Panc1 (cell line): Measurements from ENCODE around the gene RBMS3.

Source experiments
- POLR2AphosphoS5 ChIP-seq: IDR thresholded peaks from 2 replicates; pipeline ENCODE4 v1.6.1; 2012; ENCODE audit warnings: mild to moderate bottlenecking, low read depth, low read length, moderate library complexity
- REST ChIP-seq, 2 experiments: IDR thresholded peaks; 2 replicates each; pipeline ENCODE4 v1.6.1; 2011 to 2012; ENCODE audit warnings: low read depth in 2 of 2, control low read depth in 1 of 2, low read length in 1 of 2, mild to moderate bottlenecking in 1 of 2, moderate library complexity in 1 of 2; ENCODE audit not compliant: insufficient read depth in 1 of 2
- SIN3A ChIP-seq: IDR thresholded peaks from 2 replicates; pipeline ENCODE4 v1.6.1; 2012; ENCODE audit warnings: low read depth, mild to moderate bottlenecking, low read length, moderate library complexity, borderline replicate concordance; ENCODE audit not compliant: insufficient read depth
- TF ChIP-seq, protein P1 (sequence below): fragments of 450-650 bp; IDR thresholded peaks from 2 replicates; pipeline ENCODE4 v1.5.1; 2017; ENCODE audit warnings: mild to moderate bottlenecking

GRCh38 chr3:29936054-29936453 is 655.2 kb downstream of the RBMS3 start:
- TF ChIP-seq REST (IDR thresholded peaks at IDR 0.05; ENCODE audit: insufficient read depth in 1 of 2, low read depth in 2 of 2, low read length in 1 of 2): no peak
- TF ChIP-seq, protein P1, sequence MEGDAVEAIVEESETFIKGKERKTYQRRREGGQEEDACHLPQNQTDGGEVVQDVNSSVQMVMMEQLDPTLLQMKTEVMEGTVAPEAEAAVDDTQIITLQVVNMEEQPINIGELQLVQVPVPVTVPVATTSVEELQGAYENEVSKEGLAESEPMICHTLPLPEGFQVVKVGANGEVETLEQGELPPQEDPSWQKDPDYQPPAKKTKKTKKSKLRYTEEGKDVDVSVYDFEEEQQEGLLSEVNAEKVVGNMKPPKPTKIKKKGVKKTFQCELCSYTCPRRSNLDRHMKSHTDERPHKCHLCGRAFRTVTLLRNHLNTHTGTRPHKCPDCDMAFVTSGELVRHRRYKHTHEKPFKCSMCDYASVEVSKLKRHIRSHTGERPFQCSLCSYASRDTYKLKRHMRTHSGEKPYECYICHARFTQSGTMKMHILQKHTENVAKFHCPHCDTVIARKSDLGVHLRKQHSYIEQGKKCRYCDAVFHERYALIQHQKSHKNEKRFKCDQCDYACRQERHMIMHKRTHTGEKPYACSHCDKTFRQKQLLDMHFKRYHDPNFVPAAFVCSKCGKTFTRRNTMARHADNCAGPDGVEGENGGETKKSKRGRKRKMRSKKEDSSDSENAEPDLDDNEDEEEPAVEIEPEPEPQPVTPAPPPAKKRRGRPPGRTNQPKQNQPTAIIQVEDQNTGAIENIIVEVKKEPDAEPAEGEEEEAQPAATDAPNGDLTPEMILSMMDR: no peak
- TF ChIP-seq POLR2AphosphoS5: no peak
- no peak for TF ChIP-seq SIN3A
